H1 (cell line): ENCODE measurements around the gene GCNT1. TPM values are rescaled to one million over a fixed set of nuclear protein-coding genes. Genes with fewer than 3 reads are reported as not detected.

ENCODE experiments used
- CTCF ChIA-PET: fragments of 300-600 bp; sonication (Branson Sonifier 250); formaldehyde crosslinking; loops from one replicate; lab custom pipeline; 2021; ENCODE audit not compliant: partially characterized antibody; lab: Charles Lee
- POLR2A ChIA-PET: fragments of 300-600 bp; sonication (Branson Sonifier 250); formaldehyde crosslinking; loops from one replicate; lab custom pipeline; 2021; ENCODE audit warnings: inconsistent platforms; ENCODE audit not compliant: partially characterized antibody; lab: Charles Lee
- DNase-seq, 2 experiments: peaks; one replicate each; pipeline versions ENCODE4 v3.0.0 to v3.0.0-alpha.2; 2010 to 2022; ENCODE audit warnings: low spot score in 2 of 2, low read depth in 1 of 2, mixed read lengths in 1 of 2
- FAIRE-seq: peaks from 2 replicates; lab custom pipeline; 2011; peaks lifted over from hg19 to GRCh38; lab: Jason Lieb, UNC
- H2AFZ ChIP-seq: 2 replicates; pipeline ENCODE4 v1.8.1; 2012; ENCODE audit warnings: low read length, inconsistent platforms
- H2AK5ac ChIP-seq: 2 replicates; pipeline ENCODE4 v1.6.1; 2013; ENCODE audit warnings: low read depth, low read length
- H2BK120ac ChIP-seq: replicated peaks from 2 replicates; pipeline ENCODE3; 2013; ENCODE audit warnings: low read depth, low read length, inconsistent platforms
- H2BK12ac ChIP-seq: 2 replicates; pipeline ENCODE4 v1.6.1; 2013; ENCODE audit warnings: low read depth, low read length
- H2BK15ac ChIP-seq: 2 replicates; pipeline ENCODE4 v1.6.1; 2013; ENCODE audit warnings: low read length
- H2BK20ac ChIP-seq: 2 replicates; pipeline ENCODE4 v1.6.1; 2013; ENCODE audit warnings: low read length
- H2BK5ac ChIP-seq: 2 replicates; pipeline ENCODE4 v1.6.1; 2013; ENCODE audit warnings: low read depth, low read length
- H3K14ac ChIP-seq: 2 replicates; pipeline ENCODE4 v1.6.1; 2013; ENCODE audit warnings: inconsistent platforms; ENCODE audit not compliant: insufficient read length
- H3K18ac ChIP-seq: 2 replicates; pipeline ENCODE4 v1.6.1; 2013; ENCODE audit warnings: low read length; ENCODE audit errors: extremely low read depth
- H3K23ac ChIP-seq: 2 replicates; pipeline ENCODE4 v1.6.1; 2013; ENCODE audit warnings: inconsistent platforms; ENCODE audit not compliant: insufficient read length
- H3K23me2 ChIP-seq: 2 replicates; pipeline ENCODE4 v1.6.1; 2013; ENCODE audit warnings: low read depth, low read length
- H3K27ac ChIP-seq: 2 replicates; pipeline ENCODE4 v1.6.1; 2011; ENCODE audit warnings: low read depth, low read length, inconsistent platforms
- H3K27me3 ChIP-seq, 4 experiments: replicated peaks in 1 of 4; 1 replicate in 1 of 4; 2 replicates in 3 of 4; pipeline versions ENCODE4 v1.6.1 to v1.8.1; 2011 to 2013; ENCODE audit warnings: low read length in 3 of 4, mild to moderate bottlenecking in 3 of 4, inconsistent platforms in 2 of 4, mixed read lengths in 2 of 4, moderate library complexity in 1 of 4; ENCODE audit not compliant: control insufficient read depth in 3 of 4, insufficient read depth in 3 of 4; ENCODE audit errors: extremely low read depth in 1 of 4
- H3K36me3 ChIP-seq, 4 experiments: 2 replicates each; pipeline versions ENCODE4 v1.6.1 to v1.8.1; 2011 to 2013; ENCODE audit warnings: mild to moderate bottlenecking in 4 of 4, low read length in 3 of 4, moderate library complexity in 2 of 4, control low read depth in 1 of 4, inconsistent platforms in 1 of 4; ENCODE audit not compliant: insufficient read depth in 4 of 4, control insufficient read depth in 2 of 4
- H3K4ac ChIP-seq: replicated peaks from 2 replicates; pipeline ENCODE3; 2013; ENCODE audit warnings: low read length, low read depth, mixed read lengths, inconsistent platforms; ENCODE audit not compliant: insufficient read length
- H3K4me1 ChIP-seq, 4 experiments: replicated peaks in 1 of 4; 1 replicate in 1 of 4; 2 replicates in 3 of 4; pipeline versions ENCODE4 v1.6.1 to v1.8.1; 2011 to 2013; ENCODE audit warnings: low read length in 3 of 4, inconsistent platforms in 2 of 4, mixed read lengths in 1 of 4; ENCODE audit not compliant: insufficient read depth in 4 of 4, control insufficient read depth in 3 of 4
- H3K4me2 ChIP-seq, 2 experiments: 2 replicates each; pipeline versions ENCODE4 v1.6.1 to v1.8.1; 2011 to 2013; ENCODE audit warnings: low read depth in 2 of 2, low read length in 2 of 2, control low read depth in 1 of 2, inconsistent platforms in 1 of 2, mild to moderate bottlenecking in 1 of 2; ENCODE audit not compliant: insufficient read depth in 1 of 2
- H3K4me3 ChIP-seq, 4 experiments: fragments of 200-600, 300-600 bp in 1 of 4; sonication (generic), shearing (Covaris generic), sonication (Bioruptor Twin) in 1 of 4; 2 replicates each; pipeline versions ENCODE4 v1.5.1 to v1.8.1; 2011 to 2016; ENCODE audit warnings: low read length in 4 of 4, low read depth in 3 of 4, control low read depth in 2 of 4, inconsistent platforms in 2 of 4, mild to moderate bottlenecking in 2 of 4, mixed read lengths in 1 of 4, moderate library complexity in 1 of 4; ENCODE audit not compliant: insufficient read depth in 2 of 4; ENCODE audit errors: extremely low read depth in 1 of 4
- H3K56ac ChIP-seq: replicated peaks from 2 replicates; pipeline ENCODE3; 2013; ENCODE audit warnings: low read depth, mild to moderate bottlenecking, mixed read lengths, low read length, inconsistent platforms; ENCODE audit not compliant: insufficient read length
- H3K79me1 ChIP-seq: 2 replicates; pipeline ENCODE4 v1.6.1; 2013; ENCODE audit warnings: low read depth, low read length, control low read depth
- H3K79me2 ChIP-seq, 2 experiments: 2 replicates each; pipeline versions ENCODE4 v1.6.1 to v1.8.1; 2012 to 2013; ENCODE audit warnings: low read length in 2 of 2, mild to moderate bottlenecking in 2 of 2, inconsistent platforms in 1 of 2; ENCODE audit not compliant: insufficient read depth in 2 of 2, control insufficient read depth in 1 of 2
- H3K9ac ChIP-seq, 4 experiments: replicated peaks in 1 of 4; 1 replicate in 1 of 4; 2 replicates in 3 of 4; pipeline versions ENCODE4 v1.6.1 to v1.8.1; 2011 to 2013; ENCODE audit warnings: low read depth in 3 of 4, low read length in 3 of 4, control low read depth in 2 of 4, mild to moderate bottlenecking in 2 of 4, moderate library complexity in 2 of 4, inconsistent platforms in 1 of 4; ENCODE audit errors: extremely low read depth in 1 of 4
- H3K9me3 ChIP-seq, 2 experiments: 2 replicates each; pipeline versions ENCODE4 v1.6.1 to v1.8.1; 2012 to 2013; ENCODE audit warnings: mild to moderate bottlenecking in 2 of 2, moderate library complexity in 2 of 2, control low read depth in 1 of 2, inconsistent platforms in 1 of 2, low read depth in 1 of 2, low read length in 1 of 2, mixed read lengths in 1 of 2; ENCODE audit not compliant: insufficient read depth in 2 of 2
- H4K20me1 ChIP-seq, 2 experiments: replicated peaks in 1 of 2; 2 replicates each; pipeline versions ENCODE3 to v1.8.1; 2011 to 2013; ENCODE audit warnings: inconsistent platforms in 2 of 2, low read length in 2 of 2, mild to moderate bottlenecking in 1 of 2; ENCODE audit not compliant: insufficient read depth in 2 of 2, control insufficient read depth in 1 of 2
- H4K5ac ChIP-seq: 2 replicates; pipeline ENCODE4 v1.6.1; 2013; ENCODE audit warnings: low read length, low read depth, mixed read lengths, inconsistent platforms; ENCODE audit not compliant: insufficient read length
- H4K8ac ChIP-seq: 2 replicates; pipeline ENCODE4 v1.8.0; 2013; ENCODE audit warnings: mild to moderate bottlenecking, moderate library complexity, low read length, inconsistent platforms; ENCODE audit not compliant: insufficient read depth; ENCODE audit errors: extremely low read depth
- H4K91ac ChIP-seq: replicated peaks from 2 replicates; pipeline ENCODE3; 2013; ENCODE audit warnings: low read length, mixed read lengths, inconsistent platforms; ENCODE audit not compliant: insufficient read length
- CHD2 ChIP-seq: IDR thresholded peaks from 2 replicates; pipeline ENCODE4 v1.6.1; 2012; ENCODE audit warnings: low read length, improper control_type of control experiment
- GTF2F1 ChIP-seq: IDR thresholded peaks from 2 replicates; pipeline ENCODE4 v1.6.1; 2012; ENCODE audit warnings: low read depth, low read length, improper control_type of control experiment, borderline replicate concordance
- HDAC2 ChIP-seq, 2 experiments: fragments of 300-600 bp in 1 of 2; sonication (generic) in 1 of 2; IDR thresholded peaks; 2 replicates each; pipeline ENCODE4 v1.6.1; 2011 to 2012; ENCODE audit warnings: low read depth in 2 of 2, low read length in 2 of 2, mild to moderate bottlenecking in 2 of 2, moderate library complexity in 2 of 2, borderline replicate concordance in 1 of 2, inconsistent platforms in 1 of 2
- HDAC6 ChIP-seq: IDR thresholded peaks from one replicate; pipeline ENCODE4 v1.7.1; 2012; ENCODE audit warnings: low read depth, mild to moderate bottlenecking, inconsistent platforms, low read length, moderate library complexity
- JUND ChIP-seq: IDR thresholded peaks from 2 replicates; pipeline ENCODE4 v1.6.1; 2011; ENCODE audit warnings: mild to moderate bottlenecking, improper control_type of control experiment, low read length
- MAFK ChIP-seq: IDR thresholded peaks from 2 replicates; pipeline ENCODE4 v1.6.1; 2012; ENCODE audit warnings: low read depth, mild to moderate bottlenecking, improper control_type of control experiment, low read length
- NRF1 ChIP-seq: IDR thresholded peaks from 2 replicates; pipeline ENCODE4 v1.6.1; 2011; ENCODE audit warnings: mild to moderate bottlenecking, low read depth, low read length, improper control_type of control experiment
- POLR2A ChIP-seq, 2 experiments: IDR thresholded peaks; 1 replicate in 1 of 2; 2 replicates in 1 of 2; pipeline ENCODE4 v1.6.1; 2011; ENCODE audit warnings: low read depth in 2 of 2, low read length in 2 of 2, mild to moderate bottlenecking in 2 of 2; ENCODE audit errors: control extremely low read depth in 1 of 2
- SAP30 ChIP-seq: fragments of 300-600 bp; sonication (generic); IDR thresholded peaks from 2 replicates; pipeline ENCODE4 v1.7.1; 2012; ENCODE audit warnings: low read length, moderate library complexity, mild to moderate bottlenecking, inconsistent platforms; ENCODE audit not compliant: insufficient read depth, insufficient replicate concordance
- SP1 ChIP-seq: IDR thresholded peaks from 2 replicates; pipeline ENCODE4 v1.6.1; 2011; ENCODE audit warnings: low read depth, low read length
- WGBS, 2 experiments: shearing (Covaris generic) in 1 of 2; methylation state at CpG; one replicate each; pipeline versions ENCODE4 v1.1.6 to v1.1.7; 2013 to 2015; ENCODE audit warnings: low lambda C conversion rate in 2 of 2, mixed read lengths in 2 of 2, inconsistent platforms in 1 of 2, low coverage in 1 of 2, missing lambda C conversion rate in 1 of 2; ENCODE audit not compliant: insufficient replicate concordance in 2 of 2, insufficient coverage in 1 of 2, insufficient read length in 1 of 2; ENCODE audit errors: extremely low coverage in 1 of 2, missing lambda C conversion rate in 1 of 2; 5-methylcytosine and 5-hydroxymethylcytosine counted together
- polyA plus RNA-seq, 7 experiments: library from polyadenylated mRNA; depleted of rRNA in 3 of 7; stranded (reverse) in 5 of 7; unstranded in 2 of 7; fragments of >200 nt in 5 of 7; fragments of 200-250 nt in 2 of 7; gene quantifications; 1 replicate in 5 of 7; 2 replicates in 1 of 7; 4 replicates in 1 of 7; pipeline versions ENCODE4 v1.2.1 to v1.2.3, GENCODE V29; 2011 to 2013; ENCODE audit warnings: missing spikeins in 2 of 7, mixed read lengths in 2 of 7
- total RNA-seq: library from RNA; stranded (reverse); fragmentation: NEBNext Ultra II Directional; extraction: Animal tissue kit (Norgen Biotek cat#: 25700); gene quantifications from 2 replicates; pipeline ENCODE4 v1.2.1, GENCODE V29; 2021
- TF ChIP-seq, protein P1 (sequence below): IDR thresholded peaks from 2 replicates; pipeline ENCODE4 v1.6.1; 2011; ENCODE audit warnings: low read length, improper control_type of control experiment
- TF ChIP-seq, protein P2 (sequence below): IDR thresholded peaks from 2 replicates; pipeline ENCODE4 v1.6.1; 2012; ENCODE audit warnings: low read length, inconsistent platforms

GCNT1 gene
- total and polyA plus RNA-seq, 2 of the 8 experiments (the other 6 are each of a cell fraction or from before 2014, with no cell fraction given) = 13.0 to 16.5 TPM

GRCh38 chr9:76512826-76513225 lies 53.8 kb downstream of the GCNT1 start:
- H3K4me2 ChIP-seq = no peak overlapping the region
- no peaks in the 10 kb centered on the region for H3K79me1 ChIP-seq
- no peaks in the 10 kb centered on the region for H3K27me3 ChIP-seq
- H3K36me3 ChIP-seq = no peaks in the 10 kb centered on the region
- H2BK20ac ChIP-seq = no peak overlapping the region
- no peaks in the 10 kb centered on the region for H3K79me2 ChIP-seq
- no peak overlapping the region for H3K4me3 ChIP-seq
- DNase-seq (no peak), FAIRE-seq (no peak)
- H4K5ac ChIP-seq = no peak overlapping the region
- H2AFZ ChIP-seq = no peak overlapping the region
- H3K9me3 ChIP-seq = no peaks in the 10 kb centered on the region
- H2BK15ac ChIP-seq = no peak overlapping the region
- H3K9ac ChIP-seq = no peak overlapping the region
- no peaks in the 10 kb centered on the region for H3K4me1 ChIP-seq
- no peak overlapping the region for H3K4ac ChIP-seq
- no peak overlapping the region for H3K14ac ChIP-seq
- no peak overlapping the region for H2BK120ac ChIP-seq
- no peak overlapping the region for H3K18ac ChIP-seq
- H2BK5ac ChIP-seq = no peak overlapping the region
- ChIA-PET CTCF (interaction anchor here (0.6 to 1.2 kb wide), 2 partner anchors 12 to 18 kb away, joined by 3 to 4 read pairs; no protein-coding TSS in a partner anchor), POLR2A (interaction anchor here (0.9 kb wide), 1 partner anchor 10 kb away, joined by 3 read pairs; no protein-coding TSS in a partner anchor)
- no peak overlapping the region for H2BK12ac ChIP-seq
- no peak overlapping the region for H3K23ac ChIP-seq
- H3K27ac ChIP-seq = no peak overlapping the region
- no peak overlapping the region for H2AK5ac ChIP-seq
- 75% methylated on average over 1 of the region's 1 CpG; no CpG with 5 or more reads in 1 of the 2 experiments for WGBS, 2 experiments
- H3K56ac ChIP-seq = no peak overlapping the region
- no peaks in the 10 kb centered on the region for H4K20me1 ChIP-seq
- H4K91ac ChIP-seq = no peak overlapping the region
- no peaks in the 10 kb centered on the region for H3K23me2 ChIP-seq
- H4K8ac ChIP-seq = no peak overlapping the region
- no peak for TF ChIP-seq MAFK
- no peak for TF ChIP-seq GTF2F1
- TF ChIP-seq HDAC2 (IDR thresholded peaks at IDR 0.05; ENCODE audit: borderline replicate concordance in 1 of 2, low read depth in 2 of 2, low read length in 2 of 2) = no peak
- TF ChIP-seq, protein P1, sequence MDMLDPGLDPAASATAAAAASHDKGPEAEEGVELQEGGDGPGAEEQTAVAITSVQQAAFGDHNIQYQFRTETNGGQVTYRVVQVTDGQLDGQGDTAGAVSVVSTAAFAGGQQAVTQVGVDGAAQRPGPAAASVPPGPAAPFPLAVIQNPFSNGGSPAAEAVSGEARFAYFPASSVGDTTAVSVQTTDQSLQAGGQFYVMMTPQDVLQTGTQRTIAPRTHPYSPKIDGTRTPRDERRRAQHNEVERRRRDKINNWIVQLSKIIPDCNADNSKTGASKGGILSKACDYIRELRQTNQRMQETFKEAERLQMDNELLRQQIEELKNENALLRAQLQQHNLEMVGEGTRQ = no peak
- TF ChIP-seq NRF1 = no peak
- TF ChIP-seq, protein P2, sequence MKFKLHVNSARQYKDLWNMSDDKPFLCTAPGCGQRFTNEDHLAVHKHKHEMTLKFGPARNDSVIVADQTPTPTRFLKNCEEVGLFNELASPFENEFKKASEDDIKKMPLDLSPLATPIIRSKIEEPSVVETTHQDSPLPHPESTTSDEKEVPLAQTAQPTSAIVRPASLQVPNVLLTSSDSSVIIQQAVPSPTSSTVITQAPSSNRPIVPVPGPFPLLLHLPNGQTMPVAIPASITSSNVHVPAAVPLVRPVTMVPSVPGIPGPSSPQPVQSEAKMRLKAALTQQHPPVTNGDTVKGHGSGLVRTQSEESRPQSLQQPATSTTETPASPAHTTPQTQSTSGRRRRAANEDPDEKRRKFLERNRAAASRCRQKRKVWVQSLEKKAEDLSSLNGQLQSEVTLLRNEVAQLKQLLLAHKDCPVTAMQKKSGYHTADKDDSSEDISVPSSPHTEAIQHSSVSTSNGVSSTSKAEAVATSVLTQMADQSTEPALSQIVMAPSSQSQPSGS = no peak
- TF ChIP-seq SP1 = no peak
- no peak for TF ChIP-seq CHD2
- TF ChIP-seq JUND = no peak
- TF ChIP-seq HDAC6 = no peak
- no peak for TF ChIP-seq POLR2A (IDR thresholded peaks at IDR 0.05; ENCODE audit: control extremely low read depth in 1 of 2, low read depth in 2 of 2, low read length in 2 of 2)
- no peak for TF ChIP-seq SAP30
